CD4-positive, alpha-beta T cell treated with Interleukin-21 for 1 hour (primary cell): ENCODE data around the gene TMEM127.

ENCODE experiments used
- DNase-seq: peaks from one replicate; pipeline ENCODE4 v3.0.0-alpha.2; 2020

The TMEM127 gene

DNA sequence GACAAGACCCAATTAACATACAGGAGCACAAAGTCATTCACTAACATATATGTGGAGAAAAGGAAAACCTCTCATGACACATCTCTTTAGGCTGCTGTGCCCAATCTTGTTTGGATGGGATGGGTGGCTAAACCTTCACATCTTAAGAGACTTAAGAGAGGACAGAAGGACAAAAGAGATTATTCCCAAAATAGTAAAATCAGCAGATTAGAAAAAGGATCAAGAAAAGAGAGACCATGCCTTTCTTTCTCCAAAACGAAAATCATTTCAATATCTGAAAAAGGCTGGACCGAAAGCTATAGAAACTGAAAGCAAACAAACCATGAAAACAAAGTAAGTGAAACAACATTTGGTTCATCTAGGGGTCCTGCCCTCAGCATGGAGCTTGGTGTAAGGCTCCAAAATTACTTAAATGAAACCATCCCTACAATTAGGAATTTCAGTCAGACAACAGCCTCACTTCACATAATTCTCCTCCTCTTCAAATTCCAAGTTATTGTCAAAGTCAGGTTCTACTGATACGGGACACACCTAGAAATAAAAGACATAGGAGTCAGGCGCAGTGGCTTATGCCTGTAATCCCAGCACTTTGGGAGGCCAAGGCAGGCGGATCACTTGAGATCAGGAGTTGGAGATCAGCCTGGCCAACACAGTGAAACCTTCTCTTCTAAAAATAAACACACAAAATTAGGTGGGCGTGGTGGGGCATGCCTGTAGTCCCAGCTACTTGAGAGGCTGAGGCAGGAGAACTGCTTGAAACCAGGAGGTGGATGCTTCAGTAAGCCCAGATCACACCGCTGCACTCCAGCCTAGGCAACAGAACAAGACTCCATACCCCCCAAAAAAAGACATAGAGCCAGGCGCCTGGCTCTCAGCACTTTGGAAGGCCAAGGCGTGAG, 62.4 kb downstream of the TMEM127 start:
- DNase-seq: peak; percentile 34

DNA sequence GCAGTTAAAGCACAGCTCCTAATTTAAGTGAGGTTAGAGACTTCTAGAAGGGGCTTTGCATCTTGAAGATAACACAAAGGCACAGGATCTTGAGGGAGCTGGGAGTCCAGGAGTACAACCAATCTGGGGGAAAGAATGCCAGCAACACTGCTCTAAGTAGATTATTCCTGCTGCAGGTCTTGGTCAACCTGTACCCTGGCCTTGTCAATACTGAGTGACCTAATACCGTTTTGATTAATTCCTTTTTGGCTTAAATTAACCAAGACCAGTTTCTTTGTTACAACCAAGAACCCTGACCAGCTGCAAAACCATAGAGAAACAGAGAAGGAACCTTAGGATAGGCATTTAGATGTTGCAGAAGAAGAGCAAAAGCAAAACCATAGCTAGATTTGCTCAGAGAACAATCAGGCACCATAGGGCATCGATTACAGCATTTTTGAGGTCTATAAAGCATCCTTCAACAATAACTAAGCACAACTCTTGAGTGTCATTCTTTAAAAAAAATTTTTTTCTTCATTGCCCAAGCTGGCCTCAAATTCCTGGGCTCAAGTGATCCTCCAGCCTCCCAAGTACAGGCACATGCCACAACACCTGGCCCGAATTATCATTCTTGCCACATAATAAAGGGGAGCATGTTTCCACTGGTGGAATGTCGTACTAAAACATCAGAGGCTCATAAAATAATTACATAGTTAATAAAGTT, 63.5 kb downstream of the TMEM127 start:
- no peak for DNase-seq

DNA sequence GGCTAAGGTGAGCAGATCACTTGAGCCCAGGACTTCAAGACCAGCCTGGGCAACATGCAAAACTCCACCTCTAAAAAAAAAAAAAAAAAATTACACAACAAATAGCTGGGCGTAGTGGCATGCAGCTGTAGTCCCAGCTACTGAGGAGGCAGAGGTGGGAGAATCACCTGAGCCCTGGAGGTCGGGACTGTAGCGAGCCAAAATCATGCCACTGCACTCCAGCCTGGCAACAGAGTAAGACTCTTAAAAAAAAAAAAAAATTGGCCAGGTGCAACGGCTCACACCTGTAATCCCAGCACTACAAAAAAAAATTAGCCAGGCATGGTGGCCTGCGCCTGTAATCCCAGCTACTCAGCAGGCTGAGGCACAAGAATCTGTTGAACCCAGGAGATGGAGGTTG, 64.5 kb downstream of the TMEM127 start:
- DNase-seq: no peak

DNA sequence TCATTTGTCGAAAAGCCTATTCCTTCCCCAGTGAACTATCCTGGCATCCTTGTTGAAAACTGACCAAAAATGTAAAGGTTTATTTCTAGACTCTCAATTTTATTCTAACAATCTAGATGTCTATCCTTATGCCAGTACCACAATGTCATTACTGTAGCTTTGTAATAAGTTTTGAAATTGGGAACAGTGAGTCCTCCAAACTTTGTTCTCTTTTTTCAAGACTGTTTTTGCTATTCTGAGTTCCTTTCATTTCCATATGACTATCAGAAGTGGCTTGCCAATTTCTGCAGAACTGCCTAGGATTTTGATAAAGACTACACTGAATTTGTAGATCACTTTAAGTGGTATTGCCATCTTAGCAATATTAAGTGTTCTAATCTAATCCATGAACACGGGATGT, 66.9 kb downstream of the TMEM127 start:
- DNase-seq: no peak
